BJ (cell line): Measurements from ENCODE around the gene SLC29A4. TPM values are rescaled to one million over a fixed set of nuclear protein-coding genes. Genes with fewer than 3 reads are reported as not detected.
"Not testable (repeated sequence)": the region's sequence is repeated elsewhere in the genome, so short reads cannot be mapped to it uniquely, and the experiment has no call there.

Experiments
- CTCF ChIA-PET: fragments of 350-600 bp; formaldehyde crosslinking; extraction: SDS; loops from one replicate; lab custom pipeline; 2021; ENCODE audit warnings: antibody characterized with exemption, inconsistent platforms; lab: Yijun Ruan, JAX
- POLR2A ChIA-PET: fragments of 300-600 bp; sonication (Branson Sonifier 250); formaldehyde crosslinking; extraction: SDS; loops from one replicate; lab custom pipeline; 2021; ENCODE audit warnings: antibody characterized with exemption; lab: Charles Lee
- DNase-seq: peaks from one replicate; pipeline ENCODE4 v3.0.0-alpha.2; 2011; ENCODE audit warnings: low read depth
- H3K27me3 ChIP-seq: 2 replicates; pipeline ENCODE4 v1.6.0; 2011; ENCODE audit warnings: low read length; ENCODE audit not compliant: control insufficient read depth, insufficient read depth
- H3K36me3 ChIP-seq: 2 replicates; pipeline ENCODE4 v1.5.1; 2011; ENCODE audit warnings: low read length; ENCODE audit not compliant: control insufficient read depth, insufficient read depth
- H3K4me3 ChIP-seq: 2 replicates; pipeline ENCODE4 v1.5.1; 2011; ENCODE audit warnings: low read depth, mild to moderate bottlenecking, control low read depth, low read length
- CTCF ChIP-seq: IDR thresholded peaks from 2 replicates; pipeline ENCODE4 v1.5.1; 2011; ENCODE audit warnings: low read depth, mild to moderate bottlenecking, control low read depth, inconsistent platforms, low read length, moderate library complexity; ENCODE audit not compliant: insufficient read depth
- polyA plus RNA-seq: library from polyadenylated mRNA; depleted of rRNA; stranded (reverse); fragments of >200 nt; gene quantifications from 2 replicates; pipeline ENCODE4 v1.2.3, GENCODE V29; 2011

The SLC29A4 gene
- polyA plus RNA-seq, 1 experiment = 3.4 TPM

- Histone ChIP-seq H3K27me3 (no peaks in the 10 kb centered on the region), H3K36me3 (peaks cover 10% of the 10 kb centered on the region), H3K4me3 (no peak overlapping the region)
- DNase-seq = no peak
- TF ChIP-seq CTCF = no peak
- ChIA-PET CTCF (no interaction called here), POLR2A (no interaction called here)
Observed at GRCh38 chr7:5303591-5304505, 21.1 kb downstream of the SLC29A4 start.

- CTCF ChIA-PET = interaction anchor here (0.8 kb wide), 1 partner anchor 185 kb away, joined by 3 read pairs; no protein-coding TSS in a partner anchor
- DNase-seq, H3K4me3 ChIP-seq, H3K27me3 ChIP-seq, POLR2A ChIA-PET: not testable (repeated sequence)
- peaks cover 13% of the 10 kb centered on the region for H3K36me3 ChIP-seq
Observed at GRCh38 chr7:5305050-5305449, 22.3 kb downstream of the SLC29A4 start.

GRCh38 chr7:5307221-5308142 lies 24.7 kb downstream of the SLC29A4 start:
- H3K4me3 ChIP-seq, POLR2A ChIA-PET, H3K27me3 ChIP-seq, CTCF ChIA-PET, DNase-seq: not testable (repeated sequence)
- H3K36me3 ChIP-seq = peaks cover 22% of the 10 kb centered on the region

GRCh38 chr7:5309146-5309545 lies 26.4 kb downstream of the SLC29A4 start:
- TF ChIP-seq CTCF = no peak
- POLR2A ChIA-PET = no interaction called here

GRCh38 chr7:5310822-5311405 lies 28.2 kb downstream of the SLC29A4 start:
- Histone ChIP-seq H3K4me3 (no peak overlapping the region), H3K36me3 (peaks cover 31% of the 10 kb centered on the region), H3K27me3 (no peaks in the 10 kb centered on the region)
- CTCF ChIA-PET = no interaction called here
- POLR2A ChIA-PET = no interaction called here
- DNase-seq = no peak
- no peak for TF ChIP-seq CTCF

More at GRCh38 chr7:5309146-5309545, 26.4 kb downstream of the SLC29A4 start:
- Histone ChIP-seq H3K4me3 (no peak overlapping the region), H3K36me3 (peaks cover 22% of the 10 kb centered on the region), H3K27me3 (no peaks in the 10 kb centered on the region)
- CTCF ChIA-PET = no interaction called here
- DNase-seq = no peak

- H3K27me3 ChIP-seq, CTCF ChIA-PET, POLR2A ChIA-PET, H3K4me3 ChIP-seq, DNase-seq: not testable (repeated sequence)
- H3K36me3 ChIP-seq = peaks cover 32% of the 10 kb centered on the region
Observed at GRCh38 chr7:5312276-5313070, 29.7 kb downstream of the SLC29A4 start.

- POLR2A ChIA-PET, H3K27me3 ChIP-seq, DNase-seq, H3K4me3 ChIP-seq, CTCF ChIA-PET: not testable (repeated sequence)
- H3K36me3 ChIP-seq = peaks cover 27% of the 10 kb centered on the region
Observed at GRCh38 chr7:5313076-5313885, 30.5 kb downstream of the SLC29A4 start.
